GM21526 (cell line): ENCODE measurements around the gene GGT7.
"Not testable (repeated sequence)": the region's sequence is repeated elsewhere in the genome, so short reads cannot be mapped to it uniquely, and the experiment has no call there.

Experiments used
- ATAC-seq: cut with Tn5 transposase; IDR thresholded peaks from one replicate; pipeline ENCODE4 v1.9.1; 2021; ENCODE audit warnings: moderate library complexity; ENCODE audit not compliant: unreplicated experiment, low FRiP score

GGT7 gene

DNA sequence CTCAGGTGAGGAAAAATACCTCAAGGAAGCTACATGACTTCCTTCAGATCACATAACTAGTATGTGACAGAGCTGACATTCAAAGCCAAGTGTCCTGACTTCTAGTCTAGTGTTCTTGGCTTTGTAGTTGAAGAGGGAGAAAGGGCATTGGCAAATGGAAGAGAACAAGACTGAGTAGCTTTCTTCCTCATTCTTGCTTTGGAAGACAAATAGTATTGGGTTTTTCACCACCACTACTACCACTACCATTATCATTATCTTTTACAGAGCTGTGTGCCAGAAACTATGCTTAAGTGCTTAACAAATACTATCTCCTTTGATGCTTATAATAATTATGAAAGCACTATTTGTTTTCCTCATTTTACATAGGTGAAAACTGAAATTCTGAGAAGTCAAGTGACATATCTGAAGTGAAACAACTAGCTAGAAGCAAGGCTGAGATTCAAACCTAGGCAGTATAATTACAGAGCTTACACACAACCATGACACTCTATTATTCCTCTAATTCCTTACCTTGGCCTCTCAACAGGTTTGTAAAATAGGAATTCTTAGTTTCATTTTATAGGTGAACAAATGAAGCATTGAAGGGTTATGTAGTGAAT is 10.5 kb upstream of the GGT7 start:
- no peak for ATAC-seq

DNA sequence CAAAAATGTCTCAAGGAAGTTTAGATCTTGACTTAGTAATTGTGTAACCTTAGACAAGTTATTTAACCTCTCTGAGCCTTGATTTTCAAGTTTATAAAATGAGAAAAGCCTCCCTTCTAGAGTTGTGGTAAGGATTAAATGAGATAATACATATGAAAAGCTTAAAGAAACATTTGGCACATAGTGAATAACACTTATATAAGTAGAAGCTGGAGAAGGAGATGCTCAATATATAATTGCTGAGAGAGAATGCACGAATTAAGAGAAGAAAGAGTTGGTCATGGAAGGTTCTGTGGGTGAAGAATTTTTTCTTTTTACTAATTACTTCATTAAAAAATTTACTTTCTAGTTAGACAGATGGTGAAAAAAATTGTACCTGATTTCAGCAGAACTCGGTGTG is 9.0 kb upstream of the GGT7 start:
- no peak for ATAC-seq

DNA sequence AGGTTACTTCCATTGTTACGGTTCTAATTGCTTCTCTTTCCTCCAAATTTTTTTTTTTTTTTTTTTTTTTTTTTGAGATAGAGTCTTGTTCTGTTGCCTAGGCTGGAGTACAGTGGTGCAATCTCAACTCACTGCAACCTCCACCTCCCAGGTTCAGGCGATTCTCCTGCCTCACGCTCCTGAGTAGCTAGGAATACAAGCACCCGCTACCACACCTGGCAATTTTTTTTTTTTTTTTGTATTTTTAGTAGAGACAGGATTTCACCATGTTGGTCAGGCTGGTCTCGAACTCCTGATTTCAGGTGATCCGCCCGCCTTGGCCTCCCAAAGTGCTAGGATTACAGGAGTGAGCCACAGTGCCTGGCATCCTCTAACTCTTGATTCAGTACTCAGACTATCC is 8.3 kb upstream of the GGT7 start:
- not testable (repeated sequence) for ATAC-seq

DNA sequence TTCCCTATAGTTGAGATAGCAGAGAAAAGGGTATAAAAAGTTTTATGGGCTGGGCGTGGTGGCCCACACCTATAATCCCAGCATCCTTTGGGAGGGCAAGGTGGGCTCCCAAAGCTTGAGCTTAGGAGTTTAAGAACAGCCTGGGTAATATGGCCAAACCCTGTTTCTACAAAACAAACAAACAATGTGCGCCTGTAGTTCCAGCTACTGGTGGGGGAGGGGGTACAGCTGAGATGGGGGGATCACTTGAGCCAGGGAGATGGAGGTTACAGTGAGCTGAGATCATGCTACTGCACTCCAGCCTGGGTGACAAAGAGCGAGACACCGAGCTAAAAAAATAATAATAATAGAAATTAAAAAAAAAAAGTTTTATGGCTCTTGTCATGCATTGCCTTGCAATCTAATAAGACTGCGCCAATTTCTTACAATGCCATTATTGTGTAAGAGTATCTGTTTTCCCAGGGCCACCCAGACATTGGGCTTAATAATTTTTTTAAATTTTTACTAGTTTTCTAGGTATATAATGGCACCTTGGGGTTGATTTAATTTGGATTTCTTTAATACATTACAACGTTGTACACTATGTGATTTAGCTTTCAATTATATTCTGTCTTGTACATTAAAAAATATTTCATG is 7.7 kb upstream of the GGT7 start:
- ATAC-seq: no peak

DNA sequence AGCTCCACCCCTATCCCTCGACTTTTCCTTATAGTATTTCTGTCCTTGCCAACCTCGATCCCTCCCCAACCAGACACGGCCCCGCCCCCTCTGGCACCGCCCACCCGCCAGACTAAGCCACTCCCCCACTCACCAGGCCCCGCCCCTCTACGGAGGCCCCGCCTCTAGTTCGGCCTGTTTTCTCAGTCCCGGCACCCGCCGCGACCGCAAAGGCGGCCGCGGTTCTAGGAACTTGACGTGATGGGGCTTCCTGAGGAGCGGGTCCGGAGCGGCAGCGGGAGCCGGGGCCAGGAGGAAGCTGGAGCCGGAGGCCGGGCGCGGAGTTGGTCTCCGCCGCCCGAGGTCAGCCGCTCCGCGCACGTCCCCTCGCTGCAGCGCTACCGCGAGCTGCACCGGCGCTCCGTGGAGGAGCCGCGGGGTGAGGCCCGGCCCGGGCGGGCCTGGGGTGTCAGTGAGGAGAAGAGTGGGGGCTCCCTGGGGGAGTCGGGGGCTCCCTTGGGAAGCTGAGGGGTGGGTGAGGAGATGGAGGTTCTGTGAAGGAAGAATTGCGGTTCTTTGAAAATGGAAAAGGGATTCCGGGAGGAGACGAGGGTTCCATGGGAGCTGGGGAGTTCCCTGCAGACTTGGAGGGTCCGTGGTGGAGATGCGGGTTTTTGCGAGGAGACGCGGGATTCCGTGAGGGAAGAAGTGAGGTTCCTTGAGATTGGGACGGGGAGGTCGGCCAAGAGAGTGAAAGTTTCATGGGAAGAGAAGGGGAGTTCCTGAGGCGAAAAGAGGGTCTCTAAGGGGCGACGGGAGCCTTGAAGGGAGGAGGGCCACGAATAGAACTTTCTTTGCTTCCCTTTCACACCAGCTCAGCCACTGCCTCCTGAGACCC is 4.0 kb upstream of the GGT7 start, which contains the start of gene ACSS2:
Gene ACSS2, plus strand, starts transcription at position 207 of the 877 bp plus-strand sequence. Its CDS starts 34 bp downstream, at position 241.
- peak; percentile 46 for ATAC-seq

DNA sequence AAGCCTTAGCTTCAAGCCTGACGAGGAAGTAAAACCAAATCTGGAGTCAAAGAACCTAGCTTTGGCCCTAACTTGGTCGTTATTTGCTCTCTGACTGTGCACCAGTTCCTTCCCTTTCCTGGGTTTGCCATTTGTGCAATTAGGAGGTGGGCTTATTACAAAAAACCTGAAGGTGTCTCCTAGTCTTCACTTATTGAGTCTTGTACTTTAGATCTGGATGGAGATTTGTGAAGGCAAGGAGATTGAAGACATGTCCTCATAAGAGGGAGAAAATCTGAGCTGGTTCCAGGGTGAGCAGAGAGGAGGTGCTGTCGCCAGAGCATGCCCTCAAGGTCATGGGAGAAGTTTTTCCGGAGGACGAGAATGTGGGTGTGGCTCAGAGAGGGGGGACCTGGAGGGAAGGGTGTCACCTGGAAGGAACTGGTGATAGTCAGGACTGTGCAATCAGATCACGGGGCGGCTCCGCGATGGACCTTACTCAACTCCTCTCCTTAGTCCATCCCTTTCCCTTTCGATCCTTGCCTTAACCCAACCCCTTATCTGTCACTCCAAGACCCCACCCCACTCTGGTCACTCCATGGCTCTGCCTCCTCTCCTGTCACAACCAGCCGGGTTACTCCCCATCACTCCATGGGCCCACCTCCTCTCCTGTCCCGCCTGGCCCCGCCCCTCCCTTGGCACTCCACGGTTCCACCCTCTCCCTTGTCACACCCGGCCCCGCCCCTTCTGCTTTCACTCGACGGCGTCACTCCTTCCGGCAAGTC is 3.2 kb upstream of the GGT7 start:
- ATAC-seq: peak; percentile 16

DNA sequence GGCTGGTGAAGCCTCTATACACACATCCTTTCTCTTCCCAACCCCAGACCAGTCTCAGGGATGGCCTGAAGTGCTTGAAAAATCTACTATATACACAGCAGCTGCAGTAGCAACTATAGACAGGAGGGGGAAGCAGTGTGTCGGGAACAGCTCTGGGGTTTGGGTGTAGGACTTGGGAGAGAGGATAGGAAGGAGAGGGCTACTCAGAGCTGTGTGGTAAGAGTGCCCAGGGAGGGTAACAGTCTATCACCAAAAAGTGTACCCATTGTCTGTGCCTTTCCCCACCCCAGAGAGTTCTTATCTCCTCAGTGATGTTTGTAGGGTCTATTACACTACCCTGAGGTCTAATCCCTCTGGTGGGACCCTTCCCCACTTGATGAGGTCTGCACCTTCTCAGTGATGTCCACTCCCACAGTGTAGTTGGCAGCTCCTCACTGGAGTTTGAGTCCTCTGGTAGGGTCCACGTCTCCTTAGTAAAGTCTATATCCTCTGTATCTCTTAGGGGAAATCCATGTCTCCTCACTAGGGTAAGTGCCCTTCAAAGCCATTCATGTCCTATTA is 1.5 kb upstream of the GGT7 start:
- no peak for ATAC-seq

DNA sequence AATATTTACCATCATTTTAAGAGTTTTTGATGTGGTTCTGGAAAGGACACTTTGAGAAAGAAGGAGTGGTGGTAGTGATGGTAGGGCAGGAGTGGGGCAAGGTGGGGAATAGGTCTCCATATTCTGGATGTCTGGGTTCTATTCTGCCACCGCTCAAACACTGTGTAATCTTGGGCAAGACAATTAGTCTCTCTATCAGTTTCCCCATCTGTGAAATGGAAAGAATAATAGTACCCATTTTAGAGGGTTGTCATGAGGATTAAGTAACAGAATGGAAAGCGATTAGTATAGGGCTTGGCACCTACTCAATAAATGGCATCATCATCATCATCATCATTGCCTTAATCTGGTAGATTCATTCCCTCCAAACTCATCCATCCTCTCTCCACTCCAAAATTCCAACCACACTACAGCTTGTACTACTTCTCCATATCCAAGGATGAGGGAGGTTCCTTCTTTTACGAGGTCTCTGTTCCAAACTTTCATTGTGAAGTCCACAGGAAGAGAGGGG is 982 bp upstream of the GGT7 start:
- ATAC-seq: no peak

DNA sequence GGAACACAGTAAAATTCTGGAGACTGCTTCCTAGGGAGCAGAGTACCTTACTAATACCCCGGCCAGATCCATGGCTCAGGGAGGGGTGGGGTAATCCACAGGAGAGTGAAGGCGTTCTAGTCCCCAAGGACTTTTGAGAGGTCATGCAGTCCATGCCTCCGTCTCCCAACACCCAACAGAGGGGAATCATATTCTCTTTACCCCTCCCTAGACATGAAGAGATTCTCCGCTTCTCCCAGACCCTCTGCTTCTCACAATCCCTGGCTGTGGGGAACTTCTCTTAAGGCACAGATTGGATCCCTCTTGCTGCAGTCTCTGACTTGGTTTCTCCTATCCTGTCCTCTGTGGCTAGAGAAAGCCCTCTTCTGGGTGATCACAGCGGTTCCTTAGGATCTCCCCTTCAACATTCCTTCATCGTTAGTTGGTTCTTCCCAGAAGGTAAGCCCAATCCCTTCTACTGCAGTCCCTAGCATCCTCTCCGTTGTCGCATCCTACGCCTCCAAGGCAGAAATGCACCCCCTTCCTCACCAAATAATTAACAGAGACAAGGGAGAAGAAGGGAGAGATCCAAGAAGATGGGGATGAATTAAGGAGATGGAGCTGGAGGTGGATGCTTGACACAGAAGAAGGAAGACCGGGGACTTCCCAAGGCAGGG is 562 bp downstream of the GGT7 start:
- ATAC-seq: no peak

DNA sequence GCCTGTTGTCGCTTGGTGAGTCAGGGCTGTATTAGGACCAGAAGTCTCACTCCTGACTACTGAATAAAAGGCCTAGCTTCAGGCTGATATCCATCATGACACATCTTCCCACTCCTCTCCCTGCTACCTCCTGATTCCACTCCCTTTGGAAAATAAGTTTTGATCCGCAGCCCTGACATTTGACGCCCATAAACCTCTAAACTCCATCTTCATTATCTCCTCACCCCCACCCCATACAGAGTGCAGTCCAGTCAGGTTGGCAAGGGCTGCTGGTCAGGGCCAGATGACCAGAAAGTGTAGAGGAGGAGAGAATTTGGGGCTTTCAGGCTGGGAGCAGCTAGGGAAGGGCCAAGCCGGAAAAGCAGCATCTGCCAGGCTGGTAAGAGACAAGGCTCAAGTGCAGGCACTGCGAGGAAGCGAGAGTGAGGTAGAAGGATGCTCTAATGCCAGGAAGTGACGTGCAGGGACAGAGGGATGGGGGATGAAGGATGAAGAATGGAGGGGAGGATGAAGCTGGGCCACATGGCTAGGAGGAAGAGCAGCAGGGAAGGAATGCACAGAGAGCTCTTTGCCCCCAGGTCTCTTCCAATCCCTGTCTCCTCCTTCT is 1.2 kb downstream of the GGT7 start:
- ATAC-seq: no peak

DNA sequence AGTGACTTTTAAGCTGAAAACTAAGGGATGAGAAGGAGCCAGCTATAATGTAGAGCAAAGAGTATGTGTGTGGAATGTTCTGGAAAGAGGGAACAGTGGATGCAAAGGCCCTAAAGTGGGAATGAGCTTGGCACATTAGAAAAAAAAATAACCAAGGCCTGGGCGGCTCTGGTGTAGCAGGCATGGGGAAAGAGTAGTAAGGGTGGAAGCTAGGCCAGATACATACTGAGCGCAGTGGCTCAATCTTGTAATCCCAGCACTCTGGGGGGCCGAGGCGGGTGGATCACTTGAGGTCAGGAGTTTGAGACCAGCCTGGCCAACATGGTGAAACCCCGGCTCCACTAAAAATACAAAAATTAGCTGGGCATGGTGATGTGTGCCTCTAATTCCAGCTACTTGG is 8.4 kb downstream of the GGT7 start:
- no peak for ATAC-seq

DNA sequence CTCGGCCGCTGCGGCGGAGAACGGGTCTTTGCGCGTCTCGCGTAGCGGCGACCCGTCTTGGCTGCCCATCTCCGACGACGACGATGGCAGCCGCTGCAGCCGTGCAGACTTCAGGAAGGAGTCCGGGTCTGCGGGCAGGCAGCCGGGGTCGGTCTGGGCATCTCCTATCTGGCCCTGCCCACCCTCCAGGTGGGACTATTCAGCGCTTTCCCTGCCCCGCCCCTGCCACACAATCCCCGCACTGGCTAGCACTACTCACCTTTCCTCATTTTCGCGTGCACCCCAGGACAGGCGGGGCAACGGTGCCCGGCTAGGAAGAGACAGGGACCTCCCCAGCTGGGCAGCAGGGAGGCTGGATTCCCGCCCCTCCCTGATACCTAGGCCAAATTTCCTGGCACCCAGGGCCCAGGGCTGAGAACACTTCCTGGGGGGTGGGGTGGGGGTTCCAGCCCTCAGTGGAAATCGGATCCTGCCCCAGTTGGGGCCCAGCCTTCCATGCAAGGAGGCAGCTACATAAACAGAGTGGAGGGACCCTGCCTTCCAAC is 9.2 kb downstream of the GGT7 start:
- no peak for ATAC-seq

DNA sequence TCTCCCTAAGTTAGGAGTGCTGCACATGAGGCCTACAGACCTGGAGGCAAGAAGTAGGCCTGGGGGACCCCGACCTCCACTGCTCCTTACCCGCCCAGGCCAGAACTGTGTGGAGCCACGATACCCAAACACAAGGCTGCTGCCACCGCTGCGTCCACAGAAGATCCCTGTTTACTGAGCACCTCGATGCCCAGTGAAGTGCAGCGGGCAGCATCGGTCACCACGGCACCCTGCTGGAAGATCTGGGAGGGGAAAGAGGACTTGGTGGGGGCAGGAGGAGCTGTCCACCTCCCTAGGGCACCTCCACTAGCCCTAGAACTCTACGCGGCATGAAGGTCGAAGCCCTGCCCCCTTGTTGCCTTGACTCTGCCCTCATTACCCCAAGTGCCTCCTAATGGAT is 9.9 kb downstream of the GGT7 start:
- no peak for ATAC-seq

DNA sequence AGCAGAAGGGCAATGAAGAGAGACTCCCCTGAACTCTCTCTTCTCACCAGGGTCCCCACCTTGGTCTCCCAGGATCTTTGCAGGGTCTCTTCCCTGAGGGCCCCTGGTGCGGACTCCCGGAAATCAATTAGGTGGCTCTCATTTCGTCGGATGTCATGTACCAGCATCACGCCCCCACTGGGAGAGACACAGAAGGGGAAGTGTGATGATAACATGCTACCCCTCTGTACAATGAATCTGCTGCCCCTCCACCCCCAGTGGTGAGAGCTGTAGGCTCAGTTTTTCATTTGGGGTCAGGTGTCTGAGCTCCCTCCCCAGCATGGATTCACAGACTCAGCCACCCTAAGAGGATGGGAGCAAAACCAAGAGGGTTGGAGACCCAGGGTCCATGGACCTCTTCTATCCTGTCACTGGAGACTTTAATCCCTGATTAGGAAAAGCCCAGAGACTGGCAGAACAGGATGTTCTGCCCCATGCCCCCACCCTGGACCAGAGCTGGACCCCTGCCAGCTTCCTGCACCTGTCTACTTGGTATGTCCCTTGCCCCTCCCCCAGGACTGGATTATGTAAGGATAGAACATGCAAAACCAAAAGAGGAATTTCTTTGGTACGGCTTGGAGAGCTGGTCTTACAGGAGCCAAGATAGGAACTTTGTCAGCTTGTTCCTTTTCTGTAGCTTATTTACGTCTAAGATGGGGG is 11.1 kb downstream of the GGT7 start:
- no peak for ATAC-seq

DNA sequence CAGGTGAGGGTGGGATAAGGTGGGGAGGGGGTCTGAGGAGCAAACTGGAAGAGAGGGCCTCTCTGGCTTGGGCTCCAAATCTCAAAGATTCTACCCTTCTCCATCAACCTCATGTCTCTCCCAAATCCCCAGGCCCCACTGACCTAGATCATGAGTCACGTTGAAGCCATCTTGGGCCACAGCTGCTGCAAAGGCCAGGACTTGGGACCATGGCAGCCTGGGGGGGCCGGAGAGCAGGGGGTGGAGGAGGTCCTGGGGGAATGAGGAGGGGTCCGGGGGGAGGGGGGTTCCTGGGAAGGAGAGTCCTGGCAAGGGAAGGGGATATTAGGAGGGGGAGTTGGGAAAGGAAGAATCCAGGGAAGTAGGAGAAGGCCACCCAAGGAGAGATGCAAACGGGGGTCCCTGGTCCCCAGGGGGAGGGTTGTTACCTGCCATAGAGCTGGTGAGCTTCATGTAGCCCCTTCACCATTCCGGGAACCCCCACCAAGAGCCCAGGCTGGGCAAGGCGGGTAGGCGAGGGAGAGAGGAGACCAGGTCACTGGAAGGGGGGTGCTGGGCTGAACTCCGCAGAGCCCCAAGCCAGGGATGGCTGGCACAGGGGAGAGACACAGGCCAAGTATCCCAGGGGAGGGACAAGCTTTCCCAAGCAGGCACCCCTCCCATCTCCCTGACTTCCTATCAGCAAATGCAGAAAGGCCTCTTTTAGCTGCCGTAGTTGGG is 12.7 kb downstream of the GGT7 start:
- ATAC-seq: no peak

DNA sequence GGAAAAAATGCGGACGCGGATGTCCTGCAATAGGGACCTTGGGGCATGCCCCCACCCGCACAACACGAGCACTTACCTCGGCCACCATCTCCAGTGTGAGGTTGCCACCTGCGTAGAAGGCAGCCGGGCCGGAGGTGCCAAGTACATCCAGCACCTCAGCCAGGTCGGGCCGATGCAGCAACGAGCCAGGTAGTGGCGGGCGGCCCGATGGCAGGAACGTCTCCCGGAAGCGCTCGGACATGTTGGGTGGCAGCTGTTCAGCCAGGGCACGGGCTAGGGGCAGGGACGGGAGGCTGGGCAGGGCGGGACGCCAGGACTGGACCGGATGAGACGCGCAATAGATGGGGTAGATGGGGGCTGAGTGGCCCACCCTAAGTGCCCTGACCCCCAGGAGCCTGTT is 13.3 kb downstream of the GGT7 start:
- no peak for ATAC-seq

DNA sequence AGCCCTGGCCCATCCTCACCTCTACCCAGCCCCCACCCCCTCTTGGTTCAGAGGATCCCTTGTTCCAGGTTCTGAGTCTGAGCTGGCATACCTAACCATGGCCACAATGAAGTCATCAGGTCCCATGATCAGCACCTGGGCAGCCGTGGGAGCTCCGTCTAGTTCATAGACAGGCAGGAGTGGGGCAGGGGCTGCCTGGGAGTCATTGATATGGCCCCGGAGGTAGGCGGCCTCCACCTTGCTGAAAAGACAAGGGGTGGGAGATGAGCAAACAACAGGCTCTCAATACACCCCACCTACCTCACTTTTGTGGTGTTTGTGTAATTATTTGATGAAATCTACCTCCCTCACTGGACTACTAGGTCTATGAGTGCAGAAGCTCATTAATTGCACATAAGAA is 20.4 kb downstream of the GGT7 start:
- ATAC-seq: no peak

DNA sequence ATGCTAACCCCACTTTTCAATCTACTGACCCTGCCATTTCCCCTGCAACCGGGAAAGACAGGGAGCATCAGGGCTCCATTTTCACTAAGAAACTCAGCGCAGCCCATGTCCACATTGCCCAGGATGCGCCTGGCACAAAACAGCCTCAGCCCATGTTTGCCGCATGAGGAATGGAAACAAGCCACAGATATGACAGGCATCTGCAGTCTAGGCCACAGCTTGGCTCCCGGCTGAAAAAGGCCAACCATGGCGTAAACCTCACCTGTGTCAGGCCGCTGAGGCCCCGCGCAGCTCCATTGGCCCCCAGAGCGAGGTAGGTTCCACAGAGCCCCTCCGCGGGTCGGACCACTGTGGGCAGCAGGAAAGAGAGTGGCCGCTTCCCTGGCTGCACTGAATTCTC is 21.7 kb downstream of the GGT7 start:
- ATAC-seq: no peak
